Breast epithelium (tissue), 4 donors: ENCODE measurements around the gene SYNDIG1. TPM values are rescaled to one million over a fixed set of nuclear protein-coding genes. Genes with fewer than 3 reads are reported as not detected.

Source experiments
- DNase-seq, 2 donors: peaks; one replicate each; pipeline ENCODE4 v3.0.0-alpha.2; 2019; ENCODE audit warnings: low spot score in 2 of 2
- H3K27ac ChIP-seq, 2 donors: fragments of 200-600 bp; sonication (generic) in 1 of 2; one replicate each; pipeline ENCODE4 v1.5.1; 2016 to 2019; ENCODE audit warnings: mild to moderate bottlenecking in 1 of 2
- H3K27me3 ChIP-seq, 2 donors: fragments of 200-600 bp; sonication (generic) in 1 of 2; one replicate each; pipeline versions ENCODE4 v1.5.1 to v1.6.0; 2017 to 2019; ENCODE audit warnings: control low read depth in 1 of 2, mild to moderate bottlenecking in 1 of 2
- H3K36me3 ChIP-seq: fragments of 200-600 bp; one replicate; pipeline ENCODE4 v1.5.1; 2019
- H3K4me1 ChIP-seq, 2 donors: fragments of 200-600 bp; sonication (generic); one replicate each; pipeline ENCODE4 v1.5.1; 2016 to 2019; ENCODE audit warnings: control low read depth in 1 of 2
- H3K4me3 ChIP-seq, 3 donors: fragments of 200-600 bp; sonication (generic); 1 replicate in 2 of 3; 2 replicates in 1 of 3; pipeline ENCODE4 v1.5.1; 2016 to 2019; ENCODE audit warnings: mild to moderate bottlenecking in 3 of 3, moderate library complexity in 2 of 3
- H3K9me3 ChIP-seq, 2 donors: fragments of 200-600 bp; sonication (generic) in 1 of 2; one replicate each; pipeline ENCODE4 v1.5.1; 2016 to 2019; ENCODE audit warnings: control low read depth in 1 of 2
- POLR2A ChIP-seq: fragments of 450-650 bp; IDR thresholded peaks from one replicate; pipeline ENCODE4 v1.6.1; 2016; ENCODE audit warnings: antibody characterized with exemption, mild to moderate bottlenecking, moderate library complexity
- POLR2AphosphoS5 ChIP-seq, 3 donors: sonication (generic); formaldehyde crosslinking; IDR thresholded peaks; one replicate each; pipeline ENCODE4 v1.6.1; 2017; ENCODE audit warnings: antibody characterized with exemption in 3 of 3
- intact Hi-C: fragments of 100-400 bp; cut with DNase I; formaldehyde crosslinking; loops from one replicate; pipeline ENCODE4 v1.15.1; 2023; ENCODE audit warnings: low total_unique reads
- total RNA-seq, 3 donors: library from RNA; depleted of rRNA; stranded (reverse); fragments of >200 nt; gene quantifications; one replicate each; pipeline ENCODE4 v1.1.0, GENCODE V29; 2016
- TF ChIP-seq, protein P1 (sequence below), 3 donors: fragments of 450-650 bp; IDR thresholded peaks; one replicate each; pipeline ENCODE4 v1.5.1; 2016 to 2017; ENCODE audit warnings: antibody characterized with exemption in 3 of 3, mild to moderate bottlenecking in 3 of 3, moderate library complexity in 3 of 3

SYNDIG1 gene
- total RNA-seq, 3 donors from 2014 or later = under 0.01 to 0.48 (median 0.15) TPM

DNA sequence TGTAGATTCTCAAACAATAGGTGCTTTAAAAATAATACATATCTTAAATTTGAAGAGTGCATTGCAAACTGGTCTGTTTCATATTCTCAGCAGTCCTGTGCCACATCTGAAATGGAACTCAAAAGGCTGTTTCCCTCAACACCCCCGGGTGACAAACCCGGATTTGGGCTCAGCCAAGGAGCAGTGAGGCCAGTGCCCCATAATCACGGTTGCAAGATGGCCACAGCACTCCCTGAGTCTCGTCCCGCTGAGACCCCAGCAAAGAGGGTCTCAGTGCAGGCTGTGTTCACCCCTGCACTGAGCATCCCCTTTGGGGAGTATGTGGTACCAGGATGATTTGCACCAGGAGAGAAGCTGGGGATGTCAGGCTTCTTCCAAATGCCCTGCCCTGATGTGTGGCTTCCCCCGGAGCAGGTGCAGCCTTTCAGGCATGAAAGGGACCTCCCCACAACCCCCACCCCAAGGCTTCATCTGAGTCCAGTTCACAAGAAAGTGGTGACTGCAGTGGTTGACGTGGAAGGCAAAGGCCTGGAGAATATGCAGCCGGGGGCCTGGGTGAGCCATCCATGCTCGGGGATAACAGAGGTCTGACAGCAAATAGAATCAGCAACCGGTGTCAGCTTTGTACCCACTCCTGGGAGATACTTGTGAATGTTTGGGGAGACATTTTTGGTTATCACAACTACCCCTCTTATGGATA lies 202.9 kb downstream of the SYNDIG1 start:
- H3K9me3 ChIP-seq = no peaks in the 10 kb centered on the region
- no peaks in the 10 kb centered on the region for H3K27me3 ChIP-seq
- no peak overlapping the region for H3K4me3 ChIP-seq
- DNase-seq = no peak
- TF ChIP-seq POLR2AphosphoS5 (IDR thresholded peaks at IDR 0.05) (no peak), POLR2A (no peak)
- TF ChIP-seq, protein P1, sequence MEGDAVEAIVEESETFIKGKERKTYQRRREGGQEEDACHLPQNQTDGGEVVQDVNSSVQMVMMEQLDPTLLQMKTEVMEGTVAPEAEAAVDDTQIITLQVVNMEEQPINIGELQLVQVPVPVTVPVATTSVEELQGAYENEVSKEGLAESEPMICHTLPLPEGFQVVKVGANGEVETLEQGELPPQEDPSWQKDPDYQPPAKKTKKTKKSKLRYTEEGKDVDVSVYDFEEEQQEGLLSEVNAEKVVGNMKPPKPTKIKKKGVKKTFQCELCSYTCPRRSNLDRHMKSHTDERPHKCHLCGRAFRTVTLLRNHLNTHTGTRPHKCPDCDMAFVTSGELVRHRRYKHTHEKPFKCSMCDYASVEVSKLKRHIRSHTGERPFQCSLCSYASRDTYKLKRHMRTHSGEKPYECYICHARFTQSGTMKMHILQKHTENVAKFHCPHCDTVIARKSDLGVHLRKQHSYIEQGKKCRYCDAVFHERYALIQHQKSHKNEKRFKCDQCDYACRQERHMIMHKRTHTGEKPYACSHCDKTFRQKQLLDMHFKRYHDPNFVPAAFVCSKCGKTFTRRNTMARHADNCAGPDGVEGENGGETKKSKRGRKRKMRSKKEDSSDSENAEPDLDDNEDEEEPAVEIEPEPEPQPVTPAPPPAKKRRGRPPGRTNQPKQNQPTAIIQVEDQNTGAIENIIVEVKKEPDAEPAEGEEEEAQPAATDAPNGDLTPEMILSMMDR (IDR thresholded peaks at IDR 0.05) = no peak
- no peaks in the 10 kb centered on the region for H3K36me3 ChIP-seq
- H3K4me1 ChIP-seq = no peaks in the 10 kb centered on the region
- intact Hi-C loops = no loop called here
- H3K27ac ChIP-seq = no peak overlapping the region

DNA sequence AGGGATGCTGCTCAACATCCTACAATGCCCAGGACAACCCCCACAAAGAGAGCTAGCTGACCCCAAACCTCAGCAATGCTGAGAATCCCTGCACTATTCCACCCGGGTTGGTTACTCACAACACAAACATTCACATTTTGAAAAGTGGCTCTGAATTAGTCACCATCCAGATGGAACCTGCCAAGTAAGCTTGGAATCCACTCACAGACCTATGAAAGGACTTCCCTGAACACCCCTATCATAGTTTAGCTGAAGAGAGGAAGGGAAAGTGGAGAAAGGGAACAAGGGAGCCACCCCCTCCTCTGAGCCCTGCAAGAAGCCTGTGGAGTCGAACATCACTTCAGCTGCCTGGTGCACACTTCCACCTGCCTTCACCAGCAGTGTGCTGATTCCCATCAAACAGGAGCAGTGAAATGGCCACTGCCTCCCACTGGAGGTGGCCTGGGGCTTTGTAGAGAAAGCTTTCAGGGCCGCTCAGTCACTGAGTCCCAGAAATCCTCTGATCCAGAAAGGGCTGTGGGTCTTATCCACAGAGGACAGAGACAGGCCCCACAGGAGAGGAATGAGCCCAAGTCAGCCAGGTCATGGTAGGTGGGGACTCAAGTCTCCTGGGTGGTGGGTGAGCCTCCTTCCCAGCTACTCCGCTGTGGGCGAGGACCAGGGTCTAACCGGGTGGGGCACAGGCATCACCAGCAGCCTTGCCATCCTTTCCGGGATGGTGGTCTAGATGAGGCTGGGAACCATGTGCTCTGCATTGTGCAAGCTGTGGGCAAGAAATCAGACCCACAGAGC lies 203.7 kb downstream of the SYNDIG1 start:
- Histone ChIP-seq H3K27ac (no peak overlapping the region), H3K4me1 (no peaks in the 10 kb centered on the region), H3K4me3 (no peak overlapping the region), H3K9me3 (no peaks in the 10 kb centered on the region), H3K27me3 (no peaks in the 10 kb centered on the region), H3K36me3 (no peaks in the 10 kb centered on the region)
- no peak for TF ChIP-seq POLR2A
- no peak for TF ChIP-seq POLR2AphosphoS5 (IDR thresholded peaks at IDR 0.05)
- TF ChIP-seq, protein P1 (IDR thresholded peaks at IDR 0.05) = no peak
- peak in 1 of 2 donors; percentile 30 for DNase-seq
- intact Hi-C loops = no loop called here

DNA sequence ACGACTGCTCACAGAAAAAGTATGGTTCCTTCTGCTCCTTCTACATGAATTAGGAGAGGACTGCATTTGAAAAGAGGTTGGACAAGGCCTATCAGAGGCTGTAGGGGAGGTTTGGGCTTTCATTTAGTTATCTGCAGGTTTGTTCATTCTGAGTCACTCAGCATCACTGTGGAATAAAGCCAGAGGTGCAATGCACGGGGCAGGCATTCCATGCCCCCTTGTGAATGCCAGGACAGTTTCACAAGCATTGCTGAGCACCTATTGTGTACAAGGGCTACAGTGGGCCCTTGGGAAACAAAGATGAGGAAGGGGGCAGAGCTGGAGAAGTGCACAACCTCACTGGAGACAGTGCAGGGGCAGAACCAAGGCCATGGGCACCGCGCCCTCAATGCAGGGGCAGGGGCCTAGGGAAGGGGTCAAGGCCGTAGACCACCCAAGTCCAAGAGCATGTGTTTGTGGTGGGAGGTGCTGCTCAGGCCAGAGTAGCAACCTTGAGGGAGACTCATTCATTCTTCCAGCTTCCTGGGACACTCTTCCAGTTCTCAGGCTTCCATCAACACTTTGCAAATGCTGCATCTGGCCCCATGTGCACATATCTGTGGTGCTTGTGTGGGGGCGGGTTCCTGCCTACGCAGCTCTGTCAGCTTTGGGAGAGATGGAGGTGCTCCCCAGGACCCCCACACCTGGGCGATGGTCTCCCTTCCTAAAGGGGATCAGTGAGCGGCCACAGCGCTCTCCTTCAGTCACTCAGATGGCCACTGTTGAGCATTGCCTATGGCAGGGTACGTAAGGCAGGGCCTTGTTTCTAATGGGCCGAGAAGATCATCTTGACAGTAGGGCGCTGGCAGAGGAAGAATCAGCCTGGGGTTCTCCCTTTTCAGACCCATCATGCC lies 204.5 kb downstream of the SYNDIG1 start:
- H3K4me1 ChIP-seq = no peaks in the 10 kb centered on the region
- TF ChIP-seq, protein P1 (IDR thresholded peaks at IDR 0.05) = no peak
- TF ChIP-seq POLR2AphosphoS5 (IDR thresholded peaks at IDR 0.05) (no peak), POLR2A (no peak)
- H3K4me3 ChIP-seq = no peak overlapping the region
- no peaks in the 10 kb centered on the region for H3K36me3 ChIP-seq
- intact Hi-C loops = no loop called here
- H3K27me3 ChIP-seq = no peaks in the 10 kb centered on the region
- H3K27ac ChIP-seq = no peak overlapping the region
- H3K9me3 ChIP-seq = no peaks in the 10 kb centered on the region
- peak in 1 of 2 donors; percentile 41 for DNase-seq

DNA sequence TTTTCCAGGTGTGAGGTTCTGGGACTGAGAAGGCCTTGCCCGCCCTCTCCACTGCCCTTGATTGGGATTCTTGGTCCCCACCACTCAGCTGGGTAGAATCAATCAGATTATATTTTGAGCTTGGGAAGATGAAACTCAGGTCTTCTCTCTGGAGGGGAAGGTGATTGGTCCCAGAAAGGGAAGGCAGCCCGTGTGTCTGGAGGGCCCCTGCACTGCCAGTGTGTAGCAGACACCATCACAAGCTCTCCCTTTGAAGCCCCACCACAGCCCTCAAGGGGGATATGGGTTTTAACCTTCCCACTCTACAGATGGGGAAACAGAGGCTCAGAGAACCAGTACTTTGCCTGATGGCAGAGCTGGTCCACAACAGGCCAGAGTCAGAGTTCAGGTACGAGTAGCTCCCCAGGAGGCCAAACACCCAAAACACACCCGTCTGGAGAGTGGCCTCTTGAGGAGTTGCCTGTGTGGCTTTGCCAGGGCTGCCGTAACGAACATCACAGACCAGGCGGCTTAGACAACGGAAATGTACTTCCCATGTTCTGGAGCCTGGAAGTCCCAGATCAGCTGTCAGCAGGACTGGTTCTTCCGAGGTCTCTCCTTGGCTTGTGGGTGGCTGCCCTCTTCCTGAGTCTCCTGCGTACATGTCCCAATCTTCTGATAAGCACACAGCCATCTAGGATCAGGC lies 205.6 kb downstream of the SYNDIG1 start:
- Histone ChIP-seq H3K9me3 (no peaks in the 10 kb centered on the region), H3K27ac (no peak overlapping the region), H3K4me3 (no peak overlapping the region), H3K36me3 (no peaks in the 10 kb centered on the region), H3K27me3 (no peaks in the 10 kb centered on the region), H3K4me1 (no peaks in the 10 kb centered on the region)
- intact Hi-C loops = no loop called here
- peak in 1 of 2 donors; percentile 43 for DNase-seq
- no peak for TF ChIP-seq POLR2A
- TF ChIP-seq POLR2AphosphoS5 (IDR thresholded peaks at IDR 0.05) = no peak
- TF ChIP-seq, protein P1 (IDR thresholded peaks at IDR 0.05) = no peak
